ENCODE data around the gene GOLGA6L25.
"Not testable (repeated sequence)": the region's sequence is repeated elsewhere in the genome, so short reads cannot be mapped to it uniquely, and the experiment has no call there.

Gene GOLGA6L25

GRCh38 chr15:28553268-28553667 is at the start of gene GOLGA6L25:
TSS of gene GOLGA6L25 (plus strand) at chr15:28553568. CDS start at chr15:28553629, 61 bp downstream.
- not testable (repeated sequence) for DNase-seq

- not testable (repeated sequence) for DNase-seq
Observed at GRCh38 chr15:28508217-28508889, 45.0 kb upstream of the GOLGA6L25 start.

GRCh38 chr15:28514128-28514527 is 39.2 kb upstream of the GOLGA6L25 start:
- not testable (repeated sequence) for DNase-seq

- not testable (repeated sequence) for DNase-seq
Observed at GRCh38 chr15:28515208-28515607, 38.2 kb upstream of the GOLGA6L25 start.

- DNase-seq: not testable (repeated sequence)
Observed at GRCh38 chr15:28532954-28533353, 20.4 kb upstream of the GOLGA6L25 start, which contains the start of gene GOLGA8G. TSS of gene GOLGA8G (minus strand) at chr15:28532971. CDS start at chr15:28532909, 62 bp downstream.

- not testable (repeated sequence) for DNase-seq
Observed at GRCh38 chr15:28573351-28573750, 20.0 kb downstream of the GOLGA6L25 start.

GRCh38 chr15:28588977-28589606 is 35.7 kb downstream of the GOLGA6L25 start:
- DNase-seq: not testable (repeated sequence)

- not testable (repeated sequence) for DNase-seq
Observed at GRCh38 chr15:28589769-28590168, 36.4 kb downstream of the GOLGA6L25 start.

- DNase-seq: not testable (repeated sequence)
Observed at GRCh38 chr15:28592395-28592794, 39.0 kb downstream of the GOLGA6L25 start.

- not testable (repeated sequence) for DNase-seq
Observed at GRCh38 chr15:28593424-28594129, 40.2 kb downstream of the GOLGA6L25 start.

- DNase-seq: not testable (repeated sequence)
Observed at GRCh38 chr15:28597471-28597870, 44.1 kb downstream of the GOLGA6L25 start.

GRCh38 chr15:28598209-28598608 is 44.8 kb downstream of the GOLGA6L25 start:
- not testable (repeated sequence) for DNase-seq

- DNase-seq: not testable (repeated sequence)
Observed at GRCh38 chr15:28602152-28602551, 48.8 kb downstream of the GOLGA6L25 start.

Data from CD4-positive, alpha-beta T cell treated with Interleukin-1 beta for 1 hour (primary cell).